Liver (tissue), 9 donors: Measurements from ENCODE around the gene NBEA. TPM values are rescaled to one million over a fixed set of nuclear protein-coding genes. Genes with fewer than 3 reads are reported as not detected.
"Not testable (repeated sequence)": the region's sequence is repeated elsewhere in the genome, so short reads cannot be mapped to it uniquely, and the experiment has no call there.

Experiments
- DNase-seq: peaks from one replicate; pipeline ENCODE4 v3.0.0-alpha.2; 2017; ENCODE audit warnings: low spot score
- H3K27ac ChIP-seq, 2 donors: one replicate each; pipeline ENCODE4 v1.7.0; 2013; ENCODE audit warnings: inconsistent platforms in 2 of 2, low read length in 2 of 2, control low read depth in 1 of 2, low read depth in 1 of 2, mild to moderate bottlenecking in 1 of 2
- H3K27me3 ChIP-seq, 4 donors: one replicate each; pipeline versions ENCODE4 v1.6.1 to v1.7.0; 2013; ENCODE audit warnings: low read length in 3 of 4, inconsistent platforms in 1 of 4, mild to moderate bottlenecking in 1 of 4, moderate library complexity in 1 of 4; ENCODE audit not compliant: control insufficient read depth in 4 of 4, insufficient read depth in 4 of 4
- H3K36me3 ChIP-seq, 4 donors: one replicate each; pipeline versions ENCODE4 v1.6.1 to v1.7.0; 2013; ENCODE audit warnings: low read length in 3 of 4, mild to moderate bottlenecking in 3 of 4, low read depth in 1 of 4, moderate library complexity in 1 of 4; ENCODE audit not compliant: control insufficient read depth in 4 of 4, insufficient read depth in 3 of 4
- H3K4me1 ChIP-seq, 4 donors: one replicate each; pipeline versions ENCODE4 v1.6.1 to v1.7.0; 2013; ENCODE audit warnings: low read length in 3 of 4, mild to moderate bottlenecking in 3 of 4, moderate library complexity in 1 of 4; ENCODE audit not compliant: control insufficient read depth in 4 of 4, insufficient read depth in 4 of 4
- H3K4me3 ChIP-seq, 3 donors: one replicate each; pipeline versions ENCODE4 v1.6.1 to v1.7.0; 2013; ENCODE audit warnings: low read length in 3 of 3, control low read depth in 1 of 3, low read depth in 1 of 3, mild to moderate bottlenecking in 1 of 3
- H3K9ac ChIP-seq, 2 donors: one replicate each; pipeline ENCODE4 v1.7.0; 2013; ENCODE audit warnings: low read length in 2 of 2, mild to moderate bottlenecking in 2 of 2, moderate library complexity in 2 of 2, control low read depth in 1 of 2, low read depth in 1 of 2
- H3K9me3 ChIP-seq, 4 donors: one replicate each; pipeline versions ENCODE4 v1.6.1 to v1.7.0; 2013; ENCODE audit warnings: low read length in 3 of 4; ENCODE audit not compliant: control insufficient read depth in 4 of 4
- EGR1 ChIP-seq, 2 donors: IDR thresholded peaks; 2 replicates each; pipeline ENCODE4 v1.6.1; 2016 to 2018; ENCODE audit warnings: antibody characterized with exemption in 2 of 2, low read depth in 2 of 2
- FOXA1 ChIP-seq: IDR thresholded peaks from 2 replicates; pipeline ENCODE4 v1.6.1; 2016; ENCODE audit warnings: antibody characterized with exemption
- FOXA2 ChIP-seq: IDR thresholded peaks from 2 replicates; pipeline ENCODE4 v1.6.1; 2016; ENCODE audit warnings: antibody characterized with exemption
- GABPA ChIP-seq, 2 donors: IDR thresholded peaks in 1 of 2; conservative IDR thresholded peaks in 1 of 2; 2 replicates each; pipeline ENCODE4 v1.6.1; 2016; ENCODE audit warnings: antibody characterized with exemption in 2 of 2, mild to moderate bottlenecking in 1 of 2, moderate library complexity in 1 of 2
- HNF4A ChIP-seq, 2 donors: conservative IDR thresholded peaks; 2 replicates each; pipeline ENCODE4 v1.6.1; 2016; ENCODE audit warnings: antibody characterized with exemption in 2 of 2, mild to moderate bottlenecking in 2 of 2
- HNF4G ChIP-seq: IDR thresholded peaks from 2 replicates; pipeline ENCODE4 v1.6.1; 2016; ENCODE audit warnings: antibody characterized with exemption
- JUND ChIP-seq, 2 donors: IDR thresholded peaks; 2 replicates each; pipeline ENCODE4 v1.6.1; 2016; ENCODE audit warnings: antibody characterized with exemption in 2 of 2
- NR2F2 ChIP-seq: IDR thresholded peaks from 2 replicates; pipeline ENCODE4 v1.6.1; 2016; ENCODE audit warnings: antibody characterized with exemption
- RAD21 ChIP-seq, 2 donors: IDR thresholded peaks; 2 replicates each; pipeline ENCODE4 v1.6.1; 2016; ENCODE audit warnings: antibody characterized with exemption in 2 of 2, mild to moderate bottlenecking in 2 of 2
- RXRA ChIP-seq, 2 donors: IDR thresholded peaks; 2 replicates each; pipeline ENCODE4 v1.6.1; 2017 to 2018; ENCODE audit warnings: antibody characterized with exemption in 2 of 2, mild to moderate bottlenecking in 1 of 2
- SP1 ChIP-seq: IDR thresholded peaks from 2 replicates; pipeline ENCODE4 v1.6.1; 2018; ENCODE audit warnings: antibody characterized with exemption, mild to moderate bottlenecking
- TAF1 ChIP-seq: conservative IDR thresholded peaks from 2 replicates; pipeline ENCODE4 v1.6.1; 2016; ENCODE audit warnings: antibody characterized with exemption, mild to moderate bottlenecking
- YY1 ChIP-seq: IDR thresholded peaks from 2 replicates; pipeline ENCODE4 v1.6.1; 2016; ENCODE audit warnings: antibody characterized with exemption, mild to moderate bottlenecking
- WGBS: extraction: QIAGEN DNeasy Blood & Tissue Kit; methylation state at CpG from one replicate; pipeline ENCODE4 v1.1.7; 2013; 5-methylcytosine and 5-hydroxymethylcytosine counted together
- polyA plus RNA-seq, 2 donors: library from polyadenylated mRNA; stranded (reverse) in 1 of 2; unstranded in 1 of 2; fragments of 200-250 nt in 1 of 2; fragments of >200 nt in 1 of 2; fragmentation: Nextera tagmentation in 1 of 2; extraction: Ambion mirVana in 1 of 2; gene quantifications; one replicate each; pipeline versions ENCODE4 v1.2.1 to v1.2.3, GENCODE V29; 2013 to 2015
- total RNA-seq, 2 donors: library from RNA; depleted of rRNA; stranded (reverse); fragments of >200 nt; gene quantifications; one replicate each; pipeline ENCODE4 v1.2.3, GENCODE V29; 2014
- TF ChIP-seq, protein P1 (sequence below): fragments of 150-350 bp; IDR thresholded peaks from 2 replicates; pipeline ENCODE4 v1.5.1; 2017; ENCODE audit warnings: improper control_type of control experiment, low read depth, low read length; ENCODE audit not compliant: missing input control
- TF ChIP-seq, protein P2 (sequence below): IDR thresholded peaks from 2 replicates; pipeline ENCODE4 v1.6.1; 2016; ENCODE audit warnings: antibody characterized with exemption
- TF ChIP-seq, protein P3 (sequence below): IDR thresholded peaks from 2 replicates; pipeline ENCODE4 v1.6.1; 2016; ENCODE audit warnings: antibody characterized with exemption, mild to moderate bottlenecking
- TF ChIP-seq, protein P4 (sequence below): IDR thresholded peaks from 2 replicates; pipeline ENCODE4 v1.6.1; 2016; ENCODE audit warnings: antibody characterized with exemption
- TF ChIP-seq, protein P5 (sequence below): IDR thresholded peaks from 2 replicates; pipeline ENCODE4 v1.6.1; 2016; ENCODE audit warnings: antibody characterized with exemption
- donor health status: healthy.
- donor health status: healthy.
- donor health status: healthy.
- donor health status: healthy.
- donor health status: healthy.

NBEA gene
- total and polyA plus RNA-seq, 4 donors = 0.24 to 3.5 (median 1.4) TPM

DNA sequence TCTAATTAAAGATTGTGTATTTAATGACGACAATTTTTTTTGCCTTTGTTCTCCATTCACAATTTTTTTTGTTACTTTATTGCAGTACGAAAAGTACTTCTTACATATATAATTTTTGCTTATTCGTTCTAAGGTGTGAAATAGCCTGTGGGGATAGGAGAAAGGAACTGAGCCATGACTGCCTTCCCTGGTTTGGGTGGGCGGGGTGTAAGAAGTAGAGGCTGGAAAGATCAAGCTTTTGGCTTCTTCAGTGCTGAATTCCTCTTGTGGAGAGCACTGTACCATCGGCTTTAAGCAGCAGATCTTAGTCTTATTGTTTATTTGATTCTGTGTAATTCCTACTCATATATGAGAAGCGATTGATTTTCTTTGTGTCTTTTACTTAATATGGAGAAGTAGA, 115.8 kb downstream of the NBEA start:
- no peaks in the 10 kb centered on the region for H3K4me1 ChIP-seq
- H3K9ac ChIP-seq = no peak overlapping the region
- TF ChIP-seq FOXA1 = no peak
- TF ChIP-seq, protein P1, sequence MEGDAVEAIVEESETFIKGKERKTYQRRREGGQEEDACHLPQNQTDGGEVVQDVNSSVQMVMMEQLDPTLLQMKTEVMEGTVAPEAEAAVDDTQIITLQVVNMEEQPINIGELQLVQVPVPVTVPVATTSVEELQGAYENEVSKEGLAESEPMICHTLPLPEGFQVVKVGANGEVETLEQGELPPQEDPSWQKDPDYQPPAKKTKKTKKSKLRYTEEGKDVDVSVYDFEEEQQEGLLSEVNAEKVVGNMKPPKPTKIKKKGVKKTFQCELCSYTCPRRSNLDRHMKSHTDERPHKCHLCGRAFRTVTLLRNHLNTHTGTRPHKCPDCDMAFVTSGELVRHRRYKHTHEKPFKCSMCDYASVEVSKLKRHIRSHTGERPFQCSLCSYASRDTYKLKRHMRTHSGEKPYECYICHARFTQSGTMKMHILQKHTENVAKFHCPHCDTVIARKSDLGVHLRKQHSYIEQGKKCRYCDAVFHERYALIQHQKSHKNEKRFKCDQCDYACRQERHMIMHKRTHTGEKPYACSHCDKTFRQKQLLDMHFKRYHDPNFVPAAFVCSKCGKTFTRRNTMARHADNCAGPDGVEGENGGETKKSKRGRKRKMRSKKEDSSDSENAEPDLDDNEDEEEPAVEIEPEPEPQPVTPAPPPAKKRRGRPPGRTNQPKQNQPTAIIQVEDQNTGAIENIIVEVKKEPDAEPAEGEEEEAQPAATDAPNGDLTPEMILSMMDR = no peak
- no peak for TF ChIP-seq RXRA (IDR thresholded peaks at IDR 0.05)
- TF ChIP-seq, protein P2, sequence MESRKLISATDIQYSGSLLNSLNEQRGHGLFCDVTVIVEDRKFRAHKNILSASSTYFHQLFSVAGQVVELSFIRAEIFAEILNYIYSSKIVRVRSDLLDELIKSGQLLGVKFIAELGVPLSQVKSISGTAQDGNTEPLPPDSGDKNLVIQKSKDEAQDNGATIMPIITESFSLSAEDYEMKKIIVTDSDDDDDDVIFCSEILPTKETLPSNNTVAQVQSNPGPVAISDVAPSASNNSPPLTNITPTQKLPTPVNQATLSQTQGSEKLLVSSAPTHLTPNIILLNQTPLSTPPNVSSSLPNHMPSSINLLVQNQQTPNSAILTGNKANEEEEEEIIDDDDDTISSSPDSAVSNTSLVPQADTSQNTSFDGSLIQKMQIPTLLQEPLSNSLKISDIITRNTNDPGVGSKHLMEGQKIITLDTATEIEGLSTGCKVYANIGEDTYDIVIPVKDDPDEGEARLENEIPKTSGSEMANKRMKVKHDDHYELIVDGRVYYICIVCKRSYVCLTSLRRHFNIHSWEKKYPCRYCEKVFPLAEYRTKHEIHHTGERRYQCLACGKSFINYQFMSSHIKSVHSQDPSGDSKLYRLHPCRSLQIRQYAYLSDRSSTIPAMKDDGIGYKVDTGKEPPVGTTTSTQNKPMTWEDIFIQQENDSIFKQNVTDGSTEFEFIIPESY = no peak
- TF ChIP-seq HNF4G = no peak
- TF ChIP-seq, protein P3, sequence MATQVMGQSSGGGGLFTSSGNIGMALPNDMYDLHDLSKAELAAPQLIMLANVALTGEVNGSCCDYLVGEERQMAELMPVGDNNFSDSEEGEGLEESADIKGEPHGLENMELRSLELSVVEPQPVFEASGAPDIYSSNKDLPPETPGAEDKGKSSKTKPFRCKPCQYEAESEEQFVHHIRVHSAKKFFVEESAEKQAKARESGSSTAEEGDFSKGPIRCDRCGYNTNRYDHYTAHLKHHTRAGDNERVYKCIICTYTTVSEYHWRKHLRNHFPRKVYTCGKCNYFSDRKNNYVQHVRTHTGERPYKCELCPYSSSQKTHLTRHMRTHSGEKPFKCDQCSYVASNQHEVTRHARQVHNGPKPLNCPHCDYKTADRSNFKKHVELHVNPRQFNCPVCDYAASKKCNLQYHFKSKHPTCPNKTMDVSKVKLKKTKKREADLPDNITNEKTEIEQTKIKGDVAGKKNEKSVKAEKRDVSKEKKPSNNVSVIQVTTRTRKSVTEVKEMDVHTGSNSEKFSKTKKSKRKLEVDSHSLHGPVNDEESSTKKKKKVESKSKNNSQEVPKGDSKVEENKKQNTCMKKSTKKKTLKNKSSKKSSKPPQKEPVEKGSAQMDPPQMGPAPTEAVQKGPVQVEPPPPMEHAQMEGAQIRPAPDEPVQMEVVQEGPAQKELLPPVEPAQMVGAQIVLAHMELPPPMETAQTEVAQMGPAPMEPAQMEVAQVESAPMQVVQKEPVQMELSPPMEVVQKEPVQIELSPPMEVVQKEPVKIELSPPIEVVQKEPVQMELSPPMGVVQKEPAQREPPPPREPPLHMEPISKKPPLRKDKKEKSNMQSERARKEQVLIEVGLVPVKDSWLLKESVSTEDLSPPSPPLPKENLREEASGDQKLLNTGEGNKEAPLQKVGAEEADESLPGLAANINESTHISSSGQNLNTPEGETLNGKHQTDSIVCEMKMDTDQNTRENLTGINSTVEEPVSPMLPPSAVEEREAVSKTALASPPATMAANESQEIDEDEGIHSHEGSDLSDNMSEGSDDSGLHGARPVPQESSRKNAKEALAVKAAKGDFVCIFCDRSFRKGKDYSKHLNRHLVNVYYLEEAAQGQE = no peak
- no peak for TF ChIP-seq TAF1
- TF ChIP-seq GABPA (IDR thresholded peaks at IDR 0.05 in 1 of 2, conservative IDR thresholded peaks at IDR 0.05 in 1 of 2) = no peak
- TF ChIP-seq YY1 = no peak
- no peak for TF ChIP-seq EGR1 (IDR thresholded peaks at IDR 0.05; ENCODE audit: low read depth in 2 of 2)
- TF ChIP-seq FOXA2 = no peak
- TF ChIP-seq, protein P4, sequence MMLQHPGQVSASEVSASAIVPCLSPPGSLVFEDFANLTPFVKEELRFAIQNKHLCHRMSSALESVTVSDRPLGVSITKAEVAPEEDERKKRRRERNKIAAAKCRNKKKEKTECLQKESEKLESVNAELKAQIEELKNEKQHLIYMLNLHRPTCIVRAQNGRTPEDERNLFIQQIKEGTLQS = no peak
- TF ChIP-seq HNF4A (conservative IDR thresholded peaks at IDR 0.05) = no peak
- TF ChIP-seq, protein P5, sequence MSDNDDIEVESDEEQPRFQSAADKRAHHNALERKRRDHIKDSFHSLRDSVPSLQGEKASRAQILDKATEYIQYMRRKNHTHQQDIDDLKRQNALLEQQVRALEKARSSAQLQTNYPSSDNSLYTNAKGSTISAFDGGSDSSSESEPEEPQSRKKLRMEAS = no peak
- TF ChIP-seq RAD21 (IDR thresholded peaks at IDR 0.05) = no peak
- TF ChIP-seq SP1 = no peak
- no peak for TF ChIP-seq JUND (IDR thresholded peaks at IDR 0.05)
- TF ChIP-seq NR2F2 = no peak
- H3K4me3 ChIP-seq = no peak overlapping the region
- no peaks in the 10 kb centered on the region for H3K27me3 ChIP-seq
- DNase-seq = no peak
- no peaks in the 10 kb centered on the region for H3K9me3 ChIP-seq
- no peaks in the 10 kb centered on the region for H3K36me3 ChIP-seq
- H3K27ac ChIP-seq = no peak overlapping the region
- WGBS = 88% methylated on average over 6 of the region's 6 CpGs

DNA sequence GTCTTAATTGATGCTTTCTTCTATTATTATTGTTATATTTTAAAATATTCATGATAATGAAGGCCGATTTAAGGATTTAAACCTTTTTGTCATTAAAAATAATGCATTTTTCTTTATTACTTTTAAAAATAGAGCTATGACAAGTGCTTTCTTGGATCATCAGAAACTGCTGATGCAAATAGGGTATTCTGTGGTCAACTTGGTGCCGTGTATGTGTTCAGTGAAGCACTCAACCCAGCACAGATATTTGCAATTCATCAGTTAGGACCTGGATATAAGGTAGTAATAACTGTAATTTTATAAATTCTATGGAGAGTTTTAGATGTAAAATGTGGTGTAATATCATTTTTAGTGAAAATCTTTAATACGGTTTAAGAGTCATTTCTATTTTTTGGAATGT, 116.5 kb downstream of the NBEA start:
- 84% methylated on average over 3 of the region's 3 CpGs for WGBS
- not testable (repeated sequence) for H3K9ac ChIP-seq, H3K36me3 ChIP-seq, DNase-seq, H3K4me3 ChIP-seq, H3K9me3 ChIP-seq, H3K27ac ChIP-seq, H3K27me3 ChIP-seq, H3K4me1 ChIP-seq
